GM23338 (cell line): ENCODE measurements around the gene CDC45. TPM values are rescaled to one million over a fixed set of nuclear protein-coding genes. Genes with fewer than 3 reads are reported as not detected.
"Not testable (repeated sequence)": the region's sequence is repeated elsewhere in the genome, so short reads cannot be mapped to it uniquely, and the experiment has no call there.

Experiments used
- ATAC-seq: fragments of 200-7000 bp; cut with Tn5 transposase; 3 replicates; pipeline ENCODE4 v1.9.1; 2020
- DNase-seq: peaks from one replicate; pipeline ENCODE4 v3.0.0-alpha.2; 2015; ENCODE audit warnings: low spot score
- H2AFZ ChIP-seq: fragments of 200-600 bp; sonication (generic); 2 replicates; pipeline ENCODE4 v1.8.0; 2016; ENCODE audit warnings: antibody characterized with exemption, mild to moderate bottlenecking, moderate library complexity
- H3F3A ChIP-seq: fragments of 200-600 bp; sonication (generic); replicated peaks from 2 replicates; pipeline ENCODE4 v1.8.0; 2017; ENCODE audit warnings: antibody characterized with exemption, mixed run types, low read depth
- H3K27ac ChIP-seq: fragments of 200-600 bp; sonication (generic); 2 replicates; pipeline ENCODE4 v1.6.1; 2016; ENCODE audit warnings: low read depth
- H3K27me3 ChIP-seq: fragments of 200-600 bp; sonication (generic); 2 replicates; pipeline ENCODE4 v1.8.0; 2016; ENCODE audit warnings: mild to moderate bottlenecking, mixed run types, moderate library complexity; ENCODE audit not compliant: insufficient read depth
- H3K36me3 ChIP-seq: fragments of 200-600 bp; sonication (generic); 2 replicates; pipeline ENCODE4 v1.8.0; 2016; ENCODE audit warnings: mild to moderate bottlenecking; ENCODE audit not compliant: insufficient read depth
- H3K4me1 ChIP-seq: fragments of 200-600 bp; sonication (generic); 2 replicates; pipeline ENCODE4 v1.8.0; 2016; ENCODE audit warnings: mild to moderate bottlenecking, moderate library complexity; ENCODE audit not compliant: insufficient read depth
- H3K4me2 ChIP-seq: fragments of 200-600 bp; sonication (generic); 2 replicates; pipeline ENCODE4 v1.7.1; 2017; ENCODE audit warnings: mixed run types
- H3K4me3 ChIP-seq: fragments of 200-600 bp; sonication (generic); 2 replicates; pipeline ENCODE4 v1.6.1; 2016; ENCODE audit warnings: mixed run types
- H3K79me2 ChIP-seq: fragments of 200-600 bp; sonication (generic); replicated peaks from 2 replicates; pipeline ENCODE4 v1.8.0; 2017; ENCODE audit warnings: mild to moderate bottlenecking; ENCODE audit not compliant: insufficient read depth
- H3K9me2 ChIP-seq: fragments of 200-600 bp; sonication (generic); 2 replicates; pipeline ENCODE4 v1.8.0; 2017; ENCODE audit not compliant: insufficient read depth
- H4K20me1 ChIP-seq: fragments of 200-600 bp; sonication (generic); replicated peaks from 2 replicates; pipeline ENCODE4 v1.8.0; 2017; ENCODE audit warnings: mild to moderate bottlenecking; ENCODE audit not compliant: insufficient read depth
- H3K27ac Mint-ChIP-seq: 2 replicates; pipeline ENCODE4 v1.8.0; 2020; ENCODE audit warnings: inconsistent platforms, mild to moderate bottlenecking, moderate library complexity, mixed read lengths
- H3K27me3 Mint-ChIP-seq: 3 replicates; pipeline ENCODE4 v1.8.0; 2022; ENCODE audit warnings: low read depth, mild to moderate bottlenecking, moderate library complexity, mixed read lengths, inconsistent platforms; ENCODE audit not compliant: insufficient read depth, poor library complexity
- H3K36me3 Mint-ChIP-seq: 3 replicates; pipeline ENCODE4 v1.8.0; 2021; ENCODE audit warnings: low read depth, mild to moderate bottlenecking, inconsistent platforms, moderate library complexity, mixed read lengths
- H3K4me1 Mint-ChIP-seq: 3 replicates; pipeline ENCODE4 v1.8.0; 2020; ENCODE audit warnings: mild to moderate bottlenecking, inconsistent platforms, mixed read lengths
- H3K4me3 Mint-ChIP-seq: 3 replicates; pipeline ENCODE4 v1.8.0; 2021; ENCODE audit warnings: moderate library complexity, mild to moderate bottlenecking, inconsistent platforms, mixed read lengths
- H3K9me3 Mint-ChIP-seq: 3 replicates; pipeline ENCODE4 v1.8.0; 2020; ENCODE audit warnings: moderate library complexity, mild to moderate bottlenecking, inconsistent platforms, mixed read lengths
- EZH2 ChIP-seq: fragments of 200-600 bp; sonication (generic); IDR thresholded peaks from one replicate; pipeline ENCODE4 v1.8.0; 2017; ENCODE audit warnings: antibody characterized with exemption, mild to moderate bottlenecking, low read depth; ENCODE audit not compliant: unreplicated experiment
- EZH2phosphoT487 ChIP-seq: fragments of 200-600 bp; sonication (generic); IDR thresholded peaks from one replicate; pipeline ENCODE4 v1.8.1; 2018; ENCODE audit warnings: antibody characterized with exemption; ENCODE audit not compliant: unreplicated experiment
- JUNB ChIP-seq: IDR thresholded peaks from one replicate; pipeline ENCODE4 v1.6.1; 2016; ENCODE audit warnings: antibody characterized with exemption; ENCODE audit not compliant: unreplicated experiment
- REST ChIP-seq: IDR thresholded peaks from one replicate; pipeline ENCODE4 v1.6.1; 2018; ENCODE audit warnings: antibody characterized with exemption; ENCODE audit not compliant: unreplicated experiment
- STAT1 ChIP-seq: IDR thresholded peaks from one replicate; pipeline ENCODE4 v1.6.1; 2016; ENCODE audit warnings: antibody characterized with exemption; ENCODE audit not compliant: unreplicated experiment
- polyA plus RNA-seq: library from polyadenylated mRNA; unstranded; fragments of >200 nt; fragmentation: Nextera tagmentation; extraction: Ambion mirVana; gene quantifications from 2 replicates; pipeline ENCODE4 v1.2.1, GENCODE V29; 2016
- total RNA-seq: library from RNA; depleted of rRNA; stranded (reverse); fragments of >200 nt; shearing (Covaris generic); gene quantifications from 2 replicates; pipeline ENCODE4 v1.2.3, GENCODE V29; 2014
- TF ChIP-seq, protein P1 (sequence below): IDR thresholded peaks from 2 replicates; pipeline ENCODE4 v1.6.1; 2016; ENCODE audit warnings: antibody characterized with exemption
- TF ChIP-seq, protein P2 (sequence below), 2 experiments: fragments of 200-600 bp in 1 of 2; sonication (generic) in 1 of 2; conservative IDR thresholded peaks; 2 replicates each; pipeline versions ENCODE4 v1.5.1 to v1.6.1; 2016 to 2017; ENCODE audit warnings: antibody characterized with exemption in 2 of 2, low read depth in 2 of 2, mild to moderate bottlenecking in 2 of 2, moderate library complexity in 1 of 2

CDC45 gene
- total and polyA plus RNA-seq, 2 experiments from 2014 or later, result 29.0 to 30.3 TPM

DNA sequence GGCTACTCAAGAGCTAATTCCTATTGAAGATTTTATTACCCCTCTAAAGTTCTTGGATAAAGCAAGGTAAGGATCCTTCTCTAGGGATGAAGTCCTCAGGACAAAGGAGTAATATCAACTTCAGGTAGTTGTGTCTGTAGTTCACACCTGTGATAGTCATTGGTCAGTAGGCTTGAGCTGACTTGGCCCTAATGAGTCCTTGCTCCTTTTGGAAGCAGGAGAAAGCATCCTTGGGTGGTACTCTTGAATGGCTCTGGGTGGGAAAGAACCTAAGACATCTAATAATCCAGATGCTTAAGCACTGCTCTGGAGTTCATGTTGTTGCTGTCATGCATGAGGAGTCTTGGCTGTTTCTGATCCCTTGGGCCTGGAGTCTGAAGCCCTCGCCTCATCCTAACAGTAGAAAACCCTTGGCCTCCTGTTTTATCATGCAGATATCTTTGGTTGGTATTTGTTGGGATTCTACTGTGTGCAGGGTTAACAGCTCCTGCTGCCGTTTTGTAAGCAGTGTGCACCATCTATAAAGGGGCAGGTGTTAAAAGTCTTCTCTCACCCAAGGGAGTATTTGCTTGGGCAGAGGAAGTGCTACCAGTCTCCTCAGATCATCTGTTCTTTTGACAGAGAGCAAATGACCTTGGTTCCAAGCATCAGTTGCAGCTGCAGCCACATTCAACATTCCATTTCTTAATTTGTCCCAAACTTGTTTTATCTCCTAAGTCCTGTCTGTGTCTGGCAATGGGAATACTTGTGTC is 44.7 kb upstream of the CDC45 start (continued):
- TF ChIP-seq, protein P1, sequence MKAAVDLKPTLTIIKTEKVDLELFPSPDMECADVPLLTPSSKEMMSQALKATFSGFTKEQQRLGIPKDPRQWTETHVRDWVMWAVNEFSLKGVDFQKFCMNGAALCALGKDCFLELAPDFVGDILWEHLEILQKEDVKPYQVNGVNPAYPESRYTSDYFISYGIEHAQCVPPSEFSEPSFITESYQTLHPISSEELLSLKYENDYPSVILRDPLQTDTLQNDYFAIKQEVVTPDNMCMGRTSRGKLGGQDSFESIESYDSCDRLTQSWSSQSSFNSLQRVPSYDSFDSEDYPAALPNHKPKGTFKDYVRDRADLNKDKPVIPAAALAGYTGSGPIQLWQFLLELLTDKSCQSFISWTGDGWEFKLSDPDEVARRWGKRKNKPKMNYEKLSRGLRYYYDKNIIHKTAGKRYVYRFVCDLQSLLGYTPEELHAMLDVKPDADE, result no peak
- TF ChIP-seq STAT1 (no peak), JUNB (no peak), EZH2 (no peak), REST (no peak), EZH2phosphoT487 (no peak)
- TF ChIP-seq, protein P2, sequence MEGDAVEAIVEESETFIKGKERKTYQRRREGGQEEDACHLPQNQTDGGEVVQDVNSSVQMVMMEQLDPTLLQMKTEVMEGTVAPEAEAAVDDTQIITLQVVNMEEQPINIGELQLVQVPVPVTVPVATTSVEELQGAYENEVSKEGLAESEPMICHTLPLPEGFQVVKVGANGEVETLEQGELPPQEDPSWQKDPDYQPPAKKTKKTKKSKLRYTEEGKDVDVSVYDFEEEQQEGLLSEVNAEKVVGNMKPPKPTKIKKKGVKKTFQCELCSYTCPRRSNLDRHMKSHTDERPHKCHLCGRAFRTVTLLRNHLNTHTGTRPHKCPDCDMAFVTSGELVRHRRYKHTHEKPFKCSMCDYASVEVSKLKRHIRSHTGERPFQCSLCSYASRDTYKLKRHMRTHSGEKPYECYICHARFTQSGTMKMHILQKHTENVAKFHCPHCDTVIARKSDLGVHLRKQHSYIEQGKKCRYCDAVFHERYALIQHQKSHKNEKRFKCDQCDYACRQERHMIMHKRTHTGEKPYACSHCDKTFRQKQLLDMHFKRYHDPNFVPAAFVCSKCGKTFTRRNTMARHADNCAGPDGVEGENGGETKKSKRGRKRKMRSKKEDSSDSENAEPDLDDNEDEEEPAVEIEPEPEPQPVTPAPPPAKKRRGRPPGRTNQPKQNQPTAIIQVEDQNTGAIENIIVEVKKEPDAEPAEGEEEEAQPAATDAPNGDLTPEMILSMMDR (conservative IDR thresholded peaks at IDR 0.05; ENCODE audit: low read depth in 2 of 2), result no peak

DNA sequence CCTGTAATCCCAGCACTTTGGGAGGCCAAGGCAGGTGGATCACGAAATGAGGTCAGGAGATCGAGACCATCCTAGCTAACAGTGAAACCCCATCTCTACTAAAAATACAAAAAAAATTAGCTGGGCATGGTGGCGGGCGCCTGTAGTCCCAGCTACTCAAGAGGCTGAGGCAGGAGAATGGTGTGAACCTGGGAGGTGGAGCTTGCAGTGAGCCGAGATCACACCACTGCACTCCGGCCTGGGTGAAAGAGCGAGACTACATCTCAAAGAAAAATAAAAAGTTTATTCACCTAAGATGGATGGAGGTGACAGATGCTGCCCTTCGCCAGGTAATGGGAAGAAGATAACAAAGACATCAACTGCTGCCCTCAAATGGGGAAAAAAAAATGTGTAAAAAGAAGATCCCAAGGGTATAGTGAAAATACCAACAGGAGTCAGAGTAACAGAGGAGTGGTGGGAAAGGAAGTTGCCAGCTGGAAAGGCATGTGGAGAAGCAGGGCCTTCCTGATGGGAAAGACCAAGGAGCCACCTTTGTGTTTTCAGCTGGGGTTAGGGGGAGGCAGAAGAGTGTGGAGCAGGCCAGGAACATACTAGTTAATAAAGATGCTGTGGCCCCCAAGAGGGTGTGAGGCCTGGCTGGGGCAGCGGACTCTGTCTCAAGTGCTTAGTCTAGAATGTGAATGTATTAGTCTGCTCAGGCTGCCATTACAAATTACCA is 43.1 kb upstream of the CDC45 start:
- not testable (repeated sequence) for H3K27me3 ChIP-seq, H3K9me3 Mint-ChIP-seq, DNase-seq, H3K4me3 ChIP-seq, H3K4me1 ChIP-seq, H3K36me3 ChIP-seq, H3K4me1 Mint-ChIP-seq, H3F3A ChIP-seq, H3K27ac ChIP-seq, H3K4me3 Mint-ChIP-seq, H2AFZ ChIP-seq, H3K4me2 ChIP-seq, H3K9me2 ChIP-seq, ATAC-seq, H3K27ac Mint-ChIP-seq
- H4K20me1 ChIP-seq, result peaks cover 27% of the 10 kb centered on the region
- peaks cover 10% of the 10 kb centered on the region for H3K79me2 ChIP-seq
- peaks cover 10% of the 10 kb centered on the region for H3K27me3 Mint-ChIP-seq
- peaks cover 16% of the 10 kb centered on the region; the same call in 2 of the 3 replicates for H3K36me3 Mint-ChIP-seq
